Measurements from ENCODE around the gene PGBD5. TPM values are rescaled to one million over a fixed set of nuclear protein-coding genes. Genes with fewer than 3 reads are reported as not detected.
"Not testable (repeated sequence)": the region's sequence is repeated elsewhere in the genome, so short reads cannot be mapped to it uniquely, and the experiment has no call there.

PGBD5 gene
- polyA plus RNA-seq, 3 donors: 0.44 TPM; not detected in 2

GRCh38 chr1:230421481-230421880, 4.7 kb downstream of the PGBD5 start:
- no CpG with 5 or more reads among the region's 1 CpG for WGBS (ENCODE audit: insufficient coverage)

GRCh38 chr1:230420372-230420771, 5.8 kb downstream of the PGBD5 start:
- not testable (repeated sequence) for H3K27ac Mint-ChIP-seq

More at GRCh38 chr1:230421481-230421880, 4.7 kb downstream of the PGBD5 start:
- H3K9me3 Mint-ChIP-seq: peaks cover 2 to 27% (median 13%) of the 10 kb centered on the region in 7 donors
- intact Hi-C loops (cut with micrococcal nuclease): no loop called here
- no peak for DNase-seq
- H3K36me3 Mint-ChIP-seq: peaks cover 0 to 3% of the 10 kb centered on the region in 2 donors
- H3K9me3 ChIP-seq (replicated peaks in 1 of 2; ENCODE audit: control insufficient read depth in 1 of 2, insufficient read depth in 1 of 2, low read length in 2 of 2): peaks cover 0 to 26% of the 10 kb centered on the region in 2 donors
- H3K27ac ChIP-seq (ENCODE audit: low read depth in 1 of 2, low read length in 2 of 2): no peak overlapping the region
- H3K36me3 ChIP-seq (replicated peaks in 1 of 2; ENCODE audit: control insufficient read depth in 1 of 2, insufficient read depth in 2 of 2, low read length in 2 of 2): no peaks in the 10 kb centered on the region
- no peak overlapping the region for H2AFZ ChIP-seq (ENCODE audit: insufficient read depth, low read depth, low read length, poor library complexity, severe bottlenecking)
- H3K4me3 ChIP-seq (replicated peaks in 1 of 3; ENCODE audit: low read depth in 2 of 3, low read length in 3 of 3): no peak overlapping the region
- TF ChIP-seq CTCF (IDR thresholded peaks at IDR 0.05): no peak
- H3K4me1 ChIP-seq (ENCODE audit: control insufficient read depth in 1 of 2, insufficient read depth in 2 of 2, low read length in 2 of 2): peaks cover 0 to under 1% of the 10 kb centered on the region in 2 donors
- no peak overlapping the region for H3K27ac Mint-ChIP-seq
- no peaks in the 10 kb centered on the region for H4K20me1 ChIP-seq (ENCODE audit: insufficient read depth, low read length)
- H3K4me1 Mint-ChIP-seq: peaks cover 8% of the 10 kb centered on the region
- H3K27me3 ChIP-seq (ENCODE audit: control insufficient read depth in 2 of 2, insufficient read depth in 2 of 2, low read length in 2 of 2): peaks cover 45 to 49% of the 10 kb centered on the region in 2 donors
- no peaks in the 10 kb centered on the region for H3K79me2 ChIP-seq (ENCODE audit: insufficient read depth, low read length)
- no peak overlapping the region for H3K4me2 ChIP-seq (replicated peaks; ENCODE audit: extremely low read depth, low read length, poor library complexity, severe bottlenecking)
- peaks cover 46 to 63% (median 49%) of the 10 kb centered on the region in 3 donors for H3K27me3 Mint-ChIP-seq (ENCODE audit: low read depth in 3 of 3)
- no peak overlapping the region for H3K4me3 Mint-ChIP-seq
- H3K9ac ChIP-seq (ENCODE audit: insufficient read depth, low read length, poor library complexity, severe bottlenecking): no peak overlapping the region

More at GRCh38 chr1:230420372-230420771, 5.8 kb downstream of the PGBD5 start:
- DNase-seq; H3K36me3 ChIP-seq (replicated peaks in 1 of 2; ENCODE audit: control insufficient read depth in 1 of 2, insufficient read depth in 2 of 2, low read length in 2 of 2); H3K4me3 Mint-ChIP-seq; intact Hi-C loops (cut with micrococcal nuclease); H3K4me1 Mint-ChIP-seq; H2AFZ ChIP-seq (ENCODE audit: insufficient read depth, low read depth, low read length, poor library complexity, severe bottlenecking); H3K27ac ChIP-seq (ENCODE audit: low read depth in 1 of 2, low read length in 2 of 2); H3K4me3 ChIP-seq (replicated peaks in 1 of 3; ENCODE audit: low read depth in 2 of 3, low read length in 3 of 3); H3K4me1 ChIP-seq (ENCODE audit: control insufficient read depth in 1 of 2, insufficient read depth in 2 of 2, low read length in 2 of 2); H3K79me2 ChIP-seq (ENCODE audit: insufficient read depth, low read length); H3K36me3 Mint-ChIP-seq; H3K9ac ChIP-seq (ENCODE audit: insufficient read depth, low read length, poor library complexity, severe bottlenecking); H4K20me1 ChIP-seq (ENCODE audit: insufficient read depth, low read length); H3K4me2 ChIP-seq (replicated peaks; ENCODE audit: extremely low read depth, low read length, poor library complexity, severe bottlenecking): not testable (repeated sequence)
- Histone ChIP-seq H3K27me3 (ENCODE audit: control insufficient read depth in 2 of 2, insufficient read depth in 2 of 2, low read length in 2 of 2) (peaks cover 44 to 49% of the 10 kb centered on the region in 2 donors), H3K9me3 (replicated peaks in 1 of 2; ENCODE audit: control insufficient read depth in 1 of 2, insufficient read depth in 1 of 2, low read length in 2 of 2) (peaks cover 0 to 26% of the 10 kb centered on the region in 2 donors)
- peaks cover 2 to 27% (median 13%) of the 10 kb centered on the region in 7 donors for H3K9me3 Mint-ChIP-seq
- whole genome bisulfite sequencing (ENCODE audit: insufficient coverage): 100% methylated on average over 1 of the region's 2 CpGs
- peaks cover 46 to 61% (median 49%) of the 10 kb centered on the region in 3 donors for H3K27me3 Mint-ChIP-seq (ENCODE audit: low read depth in 3 of 3)

Data from CD14-positive monocyte (primary cell).